SU-DHL-6 (cell line): ENCODE results near the gene MIPEP.

ENCODE experiments used
- CTCF ChIP-seq: fragments of 200-600 bp; sonication (generic); IDR thresholded peaks from one replicate; pipeline ENCODE4 v1.5.1; 2017; ENCODE audit warnings: antibody characterized with exemption, mild to moderate bottlenecking, low read length, moderate library complexity; ENCODE audit not compliant: insufficient read depth, poor library complexity, severe bottlenecking
- EZH2phosphoT487 ChIP-seq: fragments of 200-600 bp; sonication (generic), shearing (Covaris generic); conservative IDR thresholded peaks from 2 replicates; pipeline ENCODE4 v1.6.1; 2018; ENCODE audit warnings: mild to moderate bottlenecking, antibody characterized with exemption, low read length, moderate library complexity, mixed read lengths

- TF ChIP-seq CTCF = no peak
- TF ChIP-seq EZH2phosphoT487 = no peak
These were observed 22.7 kb downstream of the MIPEP start for GRCh38 chr13:23866420-23867026.
